ENCODE measurements around the gene DEFB131A.
"Not testable (repeated sequence)": the region's sequence is repeated elsewhere in the genome, so short reads cannot be mapped to it uniquely, and the experiment has no call there.

Gene DEFB131A

GRCh38 chr4:9444114-9444513 is at the start of gene DEFB131A:
Gene DEFB131A (plus strand): TSS chr4:9444414. CDS start chr4:9444534, 120 bp downstream.
- not testable (repeated sequence) for DNase-seq (ENCODE audit: low read depth)

GRCh38 chr4:9405774-9406173 is 38.4 kb upstream of the DEFB131A start:
- DNase-seq (ENCODE audit: low read depth), result not testable (repeated sequence)

GRCh38 chr4:9406491-9406890 is 37.7 kb upstream of the DEFB131A start:
- not testable (repeated sequence) for DNase-seq (ENCODE audit: low read depth)

GRCh38 chr4:9409793-9410192 is 34.4 kb upstream of the DEFB131A start:
- no peak for DNase-seq (ENCODE audit: low read depth)

- not testable (repeated sequence) for DNase-seq (ENCODE audit: low read depth)
These were observed 22.2 kb upstream of the DEFB131A start for GRCh38 chr4:9421884-9422455.

GRCh38 chr4:9425916-9426315 is 18.3 kb upstream of the DEFB131A start:
- DNase-seq (ENCODE audit: low read depth), result not testable (repeated sequence)

- DNase-seq (ENCODE audit: low read depth), result not testable (repeated sequence)
These were observed 14.2 kb upstream of the DEFB131A start for GRCh38 chr4:9430061-9430460.

GRCh38 chr4:9433320-9433719 is 10.9 kb upstream of the DEFB131A start:
- not testable (repeated sequence) for DNase-seq (ENCODE audit: low read depth)

GRCh38 chr4:9436728-9437127 is 7.5 kb upstream of the DEFB131A start:
- not testable (repeated sequence) for DNase-seq (ENCODE audit: low read depth)

GRCh38 chr4:9442355-9442754 is 1.9 kb upstream of the DEFB131A start:
- not testable (repeated sequence) for DNase-seq (ENCODE audit: low read depth)

- not testable (repeated sequence) for DNase-seq (ENCODE audit: low read depth)
These were observed 467 bp downstream of the DEFB131A start for GRCh38 chr4:9444681-9445080.

GRCh38 chr4:9452251-9452650 is 8.0 kb downstream of the DEFB131A start:
- DNase-seq (ENCODE audit: low read depth), result not testable (repeated sequence)

GRCh38 chr4:9454284-9454683 is 10.1 kb downstream of the DEFB131A start:
- DNase-seq (ENCODE audit: low read depth), result not testable (repeated sequence)

- DNase-seq (ENCODE audit: low read depth), result not testable (repeated sequence)
These were observed 10.8 kb downstream of the DEFB131A start for GRCh38 chr4:9455046-9455445.

GRCh38 chr4:9479466-9479865 is 35.3 kb downstream of the DEFB131A start:
- not testable (repeated sequence) for DNase-seq (ENCODE audit: low read depth)

- DNase-seq (ENCODE audit: low read depth), result not testable (repeated sequence)
These were observed 35.9 kb downstream of the DEFB131A start for GRCh38 chr4:9480066-9480465.

GRCh38 chr4:9482871-9483270 is 38.7 kb downstream of the DEFB131A start:
- DNase-seq (ENCODE audit: low read depth), result not testable (repeated sequence)

- not testable (repeated sequence) for DNase-seq (ENCODE audit: low read depth)
These were observed 39.5 kb downstream of the DEFB131A start for GRCh38 chr4:9483682-9484081.

GRCh38 chr4:9486880-9487279 is 42.7 kb downstream of the DEFB131A start:
- not testable (repeated sequence) for DNase-seq (ENCODE audit: low read depth)

GRCh38 chr4:9488796-9489195 is 44.6 kb downstream of the DEFB131A start:
- not testable (repeated sequence) for DNase-seq (ENCODE audit: low read depth)

GRCh38 chr4:9490496-9490895 is 46.3 kb downstream of the DEFB131A start:
- not testable (repeated sequence) for DNase-seq (ENCODE audit: low read depth)

- DNase-seq (ENCODE audit: low read depth), result not testable (repeated sequence)
These were observed 46.8 kb downstream of the DEFB131A start for GRCh38 chr4:9490986-9491385.

- DNase-seq (ENCODE audit: low read depth), result not testable (repeated sequence)
These were observed 49.4 kb downstream of the DEFB131A start for GRCh38 chr4:9493589-9493988.
